ENCODE measurements around the gene SLC25A13.
"Not testable (repeated sequence)": the region's sequence is repeated elsewhere in the genome, so short reads cannot be mapped to it uniquely, and the experiment has no call there.

Gene SLC25A13

GRCh38 chr7:96321658-96322372, at the start of gene SLC25A13:
Gene SLC25A13, minus strand, starts transcription at chr7:96322098. Its CDS starts 142 bp downstream, at chr7:96321956.
- DNase-seq (ENCODE audit: low spot score): peak; percentile 75

GRCh38 chr7:96365916-96366315, 44.0 kb upstream of the SLC25A13 start:
- DNase-seq (ENCODE audit: low spot score): not testable (repeated sequence)

- DNase-seq (ENCODE audit: low spot score): no peak
Measured at GRCh38 chr7:96361116-96361857, 39.4 kb upstream of the SLC25A13 start.

- DNase-seq (ENCODE audit: low spot score): no peak
Measured at GRCh38 chr7:96359876-96360275, 38.0 kb upstream of the SLC25A13 start.

GRCh38 chr7:96358236-96358971, 36.5 kb upstream of the SLC25A13 start:
- not testable (repeated sequence) for DNase-seq (ENCODE audit: low spot score)

- no peak for DNase-seq (ENCODE audit: low spot score)
Measured at GRCh38 chr7:96355990-96356506, 34.1 kb upstream of the SLC25A13 start.

- DNase-seq (ENCODE audit: low spot score): no peak
Measured at GRCh38 chr7:96354881-96355280, 33.0 kb upstream of the SLC25A13 start.

GRCh38 chr7:96349572-96349971, 27.7 kb upstream of the SLC25A13 start:
- no peak for DNase-seq (ENCODE audit: low spot score)

- no peak for DNase-seq (ENCODE audit: low spot score)
Measured at GRCh38 chr7:96347471-96347870, 25.6 kb upstream of the SLC25A13 start.

GRCh38 chr7:96346293-96346953, 24.5 kb upstream of the SLC25A13 start:
- DNase-seq (ENCODE audit: low spot score): no peak

GRCh38 chr7:96344236-96344635, 22.3 kb upstream of the SLC25A13 start:
- DNase-seq (ENCODE audit: low spot score): no peak

- no peak for DNase-seq (ENCODE audit: low spot score)
Measured at GRCh38 chr7:96342049-96342448, 20.2 kb upstream of the SLC25A13 start.

- no peak for DNase-seq (ENCODE audit: low spot score)
Measured at GRCh38 chr7:96337519-96337918, 15.6 kb upstream of the SLC25A13 start.

GRCh38 chr7:96332325-96332724, 10.4 kb upstream of the SLC25A13 start:
- no peak for DNase-seq (ENCODE audit: low spot score)

GRCh38 chr7:96331775-96332174, 9.9 kb upstream of the SLC25A13 start:
- DNase-seq (ENCODE audit: low spot score): no peak

GRCh38 chr7:96331233-96331632, 9.3 kb upstream of the SLC25A13 start:
- DNase-seq (ENCODE audit: low spot score): no peak

- DNase-seq (ENCODE audit: low spot score): no peak
Measured at GRCh38 chr7:96330193-96330592, 8.3 kb upstream of the SLC25A13 start.

GRCh38 chr7:96329241-96329640, 7.3 kb upstream of the SLC25A13 start:
- no peak for DNase-seq (ENCODE audit: low spot score)

GRCh38 chr7:96328016-96328415, 6.1 kb upstream of the SLC25A13 start:
- no peak for DNase-seq (ENCODE audit: low spot score)

- DNase-seq (ENCODE audit: low spot score): no peak
Measured at GRCh38 chr7:96327429-96327828, 5.5 kb upstream of the SLC25A13 start.

GRCh38 chr7:96326752-96327151, 4.9 kb upstream of the SLC25A13 start:
- not testable (repeated sequence) for DNase-seq (ENCODE audit: low spot score)

GRCh38 chr7:96322847-96323461, 1.1 kb upstream of the SLC25A13 start:
- no peak for DNase-seq (ENCODE audit: low spot score)

All from hematopoietic multipotent progenitor cell treated with erythropoietin and hydrocortisone succinate and interleukin-3 and kit ligand, for 17 days (in vitro differentiated cells).